SK-N-SH (cell line): ENCODE results near the gene SGTA. TPM values are rescaled to one million over a fixed set of nuclear protein-coding genes. Genes with fewer than 3 reads are reported as not detected.

Experiments used
- CTCF ChIA-PET: fragments of 300-600, 350-600 bp; formaldehyde crosslinking; extraction: SDS; loops from one replicate; lab custom pipeline; 2021; lab: Yijun Ruan, JAX
- POLR2A ChIA-PET: fragments of 350-600 bp; sonication (Branson Sonifier 250); formaldehyde crosslinking; extraction: SDS; loops from one replicate; lab custom pipeline; 2020; ENCODE audit warnings: antibody characterized with exemption, inconsistent platforms; lab: Yijun Ruan, JAX
- DNase-seq: peaks from one replicate; pipeline ENCODE4 v3.0.0; 2012
- H2AFZ ChIP-seq: fragments of 200-600 bp; sonication (generic); 2 replicates; pipeline ENCODE4 v1.8.1; 2016; ENCODE audit warnings: antibody characterized with exemption, mild to moderate bottlenecking, low read depth
- H3F3A ChIP-seq: fragments of 200-600 bp; sonication (generic); replicated peaks from 2 replicates; pipeline ENCODE3; 2016; ENCODE audit warnings: antibody characterized with exemption, mild to moderate bottlenecking; ENCODE audit not compliant: insufficient read depth
- H3K27ac ChIP-seq, 2 experiments: fragments of 200-500 bp in 1 of 2; fragments of 200-600 bp in 1 of 2; sonication (Bioruptor generic) in 1 of 2; sonication (generic), shearing (Covaris generic) in 1 of 2; 2 replicates each; pipeline versions ENCODE4 v1.5.1 to v1.6.1; 2014 to 2016; ENCODE audit warnings: low read depth in 2 of 2, inconsistent platforms in 1 of 2, low read length in 1 of 2, mild to moderate bottlenecking in 1 of 2, mixed read lengths in 1 of 2
- H3K27me3 ChIP-seq: fragments of 200-600 bp; sonication (generic), shearing (Covaris generic); 2 replicates; pipeline ENCODE4 v1.6.1; 2016; ENCODE audit warnings: mixed run types; ENCODE audit not compliant: insufficient read depth
- H3K36me3 ChIP-seq, 2 experiments: fragments of 200-500 bp in 1 of 2; fragments of 200-600 bp in 1 of 2; sonication (Bioruptor generic) in 1 of 2; sonication (generic) in 1 of 2; replicated peaks in 1 of 2; 2 replicates each; pipeline versions ENCODE3 to v1.5.1; 2014 to 2016; ENCODE audit warnings: low read length in 1 of 2, mild to moderate bottlenecking in 1 of 2; ENCODE audit not compliant: insufficient read depth in 2 of 2, control insufficient read depth in 1 of 2
- H3K4me1 ChIP-seq, 2 experiments: fragments of 200-500 bp in 1 of 2; fragments of 200-600 bp in 1 of 2; sonication (Bioruptor generic) in 1 of 2; sonication (generic), shearing (Covaris generic) in 1 of 2; 2 replicates each; pipeline versions ENCODE4 v1.5.1 to v1.6.1; 2014 to 2016; ENCODE audit warnings: low read depth in 1 of 2, low read length in 1 of 2, mixed run types in 1 of 2; ENCODE audit not compliant: insufficient read depth in 2 of 2, control insufficient read depth in 1 of 2
- H3K4me2 ChIP-seq: fragments of 200-600 bp; sonication (generic), shearing (Covaris generic); 2 replicates; pipeline ENCODE4 v1.6.1; 2017; ENCODE audit warnings: mixed run types
- H3K4me3 ChIP-seq, 2 experiments: fragments of 200-500 bp in 1 of 2; fragments of 200-600 bp in 1 of 2; sonication (Bioruptor generic) in 1 of 2; sonication (generic), shearing (Covaris generic) in 1 of 2; 2 replicates each; pipeline versions ENCODE4 v1.5.1 to v1.8.1; 2014 to 2016; ENCODE audit warnings: low read depth in 2 of 2, inconsistent platforms in 1 of 2, low read length in 1 of 2, mild to moderate bottlenecking in 1 of 2, mixed read lengths in 1 of 2, moderate library complexity in 1 of 2
- H3K79me2 ChIP-seq: fragments of 200-600 bp; sonication (generic); 2 replicates; pipeline ENCODE4 v1.8.1; 2017; ENCODE audit warnings: mild to moderate bottlenecking; ENCODE audit not compliant: insufficient read depth
- H3K9ac ChIP-seq: fragments of 200-600 bp; sonication (generic); 2 replicates; pipeline ENCODE4 v1.6.1; 2017; ENCODE audit warnings: mixed run types
- H3K9me2 ChIP-seq: fragments of 200-600 bp; sonication (generic); 2 replicates; pipeline ENCODE4 v1.6.1; 2017; ENCODE audit warnings: mixed run types
- H3K9me3 ChIP-seq: fragments of 200-600 bp; sonication (generic); 2 replicates; pipeline ENCODE4 v1.6.1; 2017; ENCODE audit warnings: mixed run types, mild to moderate bottlenecking, moderate library complexity
- H4K20me1 ChIP-seq: fragments of 200-600 bp; sonication (generic); 2 replicates; pipeline ENCODE4 v1.6.1; 2017; ENCODE audit warnings: mild to moderate bottlenecking, mixed run types; ENCODE audit not compliant: insufficient read depth
- CHD2 ChIP-seq: fragments of 150-350 bp; IDR thresholded peaks from 2 replicates; pipeline ENCODE4 v1.6.1; 2018; ENCODE audit warnings: low read length; ENCODE audit not compliant: partially characterized antibody
- EZH2phosphoT487 ChIP-seq: fragments of 200-600 bp; sonication (generic); IDR thresholded peaks from 2 replicates; pipeline ENCODE4 v1.6.1; 2017; ENCODE audit warnings: low read depth, mixed run types, mild to moderate bottlenecking, antibody characterized with exemption, moderate library complexity, borderline replicate concordance
- FOXM1 ChIP-seq: IDR thresholded peaks from 2 replicates; pipeline ENCODE4 v1.4.0; 2012; ENCODE audit warnings: low read depth, mild to moderate bottlenecking
- NRF1 ChIP-seq: IDR thresholded peaks from 2 replicates; pipeline ENCODE4 v1.6.1; 2012; ENCODE audit warnings: low read depth, mild to moderate bottlenecking, low read length
- RCOR1 ChIP-seq: fragments of 150-350 bp; IDR thresholded peaks from 2 replicates; pipeline ENCODE4 v1.6.1; 2017; ENCODE audit warnings: antibody characterized with exemption, low read length
- SMC3 ChIP-seq: IDR thresholded peaks from 2 replicates; pipeline ENCODE4 v1.6.1; 2012; ENCODE audit warnings: low read depth, low read length, improper control_type of control experiment
- TAF1 ChIP-seq: IDR thresholded peaks from 2 replicates; pipeline ENCODE4 v1.6.1; 2012; ENCODE audit warnings: low read depth, mild to moderate bottlenecking, low read length, moderate library complexity, borderline replicate concordance
- TCF12 ChIP-seq: IDR thresholded peaks from 2 replicates; pipeline ENCODE4 v1.4.0; 2012
- YY1 ChIP-seq: IDR thresholded peaks from 2 replicates; pipeline ENCODE4 v1.4.0; 2012; ENCODE audit warnings: low read depth, mild to moderate bottlenecking
- WGBS: methylation state at CpG from one replicate; pipeline ENCODE4 v1.1.6; 2017; ENCODE audit warnings: low lambda C conversion rate; 5-methylcytosine and 5-hydroxymethylcytosine counted together
- polyA plus RNA-seq, 3 experiments: library from polyadenylated mRNA; depleted of rRNA; stranded (reverse); fragments of >200 nt; gene quantifications; 2 replicates each; pipeline ENCODE4 v1.2.3, GENCODE V29; 2012
- TF ChIP-seq, protein P1 (sequence below): IDR thresholded peaks from 2 replicates; pipeline ENCODE4; 2012
- TF ChIP-seq, protein P2 (sequence below): IDR thresholded peaks from 2 replicates; pipeline ENCODE4 v1.4.0; 2012; ENCODE audit warnings: low read depth, borderline replicate concordance
- TF ChIP-seq, protein P3 (sequence below): IDR thresholded peaks from 2 replicates; pipeline ENCODE4 v1.6.1; 2012; ENCODE audit warnings: mild to moderate bottlenecking, low read depth, low read length, moderate library complexity
- TF ChIP-seq, protein P4 (sequence below): IDR thresholded peaks from 2 replicates; pipeline ENCODE4 v1.4.0; 2012; ENCODE audit warnings: low read depth

Gene SGTA
- polyA plus RNA-seq, 1 of the 3 experiments (the other 2 are of a cell fraction), result 78.4 TPM

DNA sequence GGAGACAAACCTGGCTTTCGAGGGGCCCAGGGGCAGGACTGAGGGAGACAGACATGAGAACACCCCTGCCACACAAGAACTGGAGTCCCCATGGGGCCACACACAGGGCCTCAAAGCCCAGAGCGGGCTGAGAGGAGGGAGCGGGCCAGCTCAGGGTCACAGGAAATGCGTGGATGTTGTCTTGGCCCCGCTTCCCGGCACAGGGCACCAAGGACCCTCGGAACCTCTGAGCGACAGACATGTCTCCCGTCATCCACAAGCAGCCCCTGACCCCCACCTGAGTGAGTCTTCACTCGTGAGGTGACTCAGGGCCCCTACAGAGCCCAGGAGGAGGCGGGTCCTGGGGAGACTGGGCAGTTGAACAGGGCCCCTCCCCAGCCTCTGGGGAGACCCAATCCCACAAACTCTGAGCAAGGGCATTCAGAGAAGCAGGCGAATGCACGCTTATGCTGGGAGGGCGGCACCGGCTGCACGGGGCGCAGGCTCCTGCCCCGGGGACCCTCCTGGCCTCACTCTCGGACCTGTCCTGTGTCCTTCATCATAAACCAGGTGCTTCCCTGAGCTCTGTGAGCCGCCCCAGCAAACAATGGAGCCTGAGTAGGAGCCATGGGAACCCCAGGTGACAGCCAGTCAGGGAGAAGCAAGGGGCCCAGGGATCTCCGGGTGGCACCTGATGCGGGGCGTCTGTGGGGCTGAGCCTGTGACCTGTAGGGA, 20.1 kb downstream of the SGTA start:
- Histone ChIP-seq H3K27me3 (no peaks in the 10 kb centered on the region), H3K9me2 (no peaks in the 10 kb centered on the region), H3K9ac (no peak overlapping the region), H3K36me3 (peaks cover 6 to 57% of the 10 kb centered on the region in 2 experiments), H3F3A (no peaks in the 10 kb centered on the region), H4K20me1 (no peaks in the 10 kb centered on the region), H3K27ac (no peak overlapping the region), H3K4me3 (no peak overlapping the region), H3K4me1 (no peaks in the 10 kb centered on the region), H3K79me2 (peaks cover 4% of the 10 kb centered on the region; the same call in 1 of the 2 replicates), H3K4me2 (no peak overlapping the region), H3K9me3 (no peaks in the 10 kb centered on the region), H2AFZ (no peak overlapping the region)
- TF ChIP-seq SMC3 (no peak), TAF1 (no peak)
- WGBS, result 96% methylated on average over 9 of the region's 23 CpGs
- DNase-seq, result no peak
- CTCF ChIA-PET, result interaction anchor here (0.7 to 1.4 kb wide), 3 partner anchors 14 to 126 kb away, joined by 3 to 6 read pairs (median 6); no protein-coding TSS in a partner anchor
- POLR2A ChIA-PET, result no interaction called here

DNA sequence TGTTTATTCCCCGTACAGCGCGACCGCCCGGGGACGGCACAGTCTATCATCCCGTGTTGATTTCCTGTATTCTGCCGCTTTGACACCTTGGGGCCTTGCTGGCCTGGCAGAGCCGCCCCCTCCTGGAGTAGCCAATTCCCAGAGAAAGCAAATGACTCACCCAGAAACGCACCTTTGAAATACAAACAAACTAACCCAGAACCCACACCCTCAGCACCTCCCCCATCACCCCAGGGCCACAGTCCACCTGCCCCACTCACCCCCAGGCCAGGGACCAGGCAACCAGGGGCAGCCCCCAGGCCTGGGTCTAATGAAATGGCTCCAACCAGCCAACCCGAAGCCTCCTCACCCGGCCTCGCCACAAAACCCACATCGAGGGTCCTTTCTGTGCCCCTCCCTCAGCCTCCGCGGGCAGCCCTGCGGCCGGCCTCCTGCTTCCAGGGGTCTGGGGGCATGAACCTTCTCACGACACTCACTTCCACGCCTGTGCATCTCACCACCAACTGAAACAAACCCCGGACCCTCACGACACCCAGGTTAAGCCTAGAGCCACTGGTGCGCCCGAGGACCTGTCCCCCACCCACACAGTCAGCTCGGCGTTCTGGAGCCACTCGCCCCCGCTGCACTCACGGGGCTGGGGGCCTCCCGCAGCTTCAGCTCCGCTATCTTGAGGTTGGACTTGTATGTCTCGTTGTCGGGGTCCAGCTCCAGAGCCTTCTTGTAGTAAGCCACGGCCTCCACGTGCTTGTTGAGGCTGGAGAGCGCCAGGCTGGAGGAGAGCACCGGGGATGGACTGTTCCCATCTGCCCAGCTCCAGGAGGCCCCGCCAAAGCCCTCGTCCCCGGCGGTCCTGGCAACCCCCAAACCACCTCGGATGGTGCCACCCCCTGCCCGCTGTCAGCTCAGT, 20.9 kb downstream of the SGTA start:
- H3K9ac ChIP-seq, result no peak overlapping the region
- no peak overlapping the region for H2AFZ ChIP-seq
- ChIA-PET CTCF (interaction anchor here (0.7 kb wide), 1 partner anchor 114 kb away, joined by 6 read pairs; no protein-coding TSS in a partner anchor), POLR2A (no interaction called here)
- no peaks in the 10 kb centered on the region for H3K79me2 ChIP-seq
- H3K4me1 ChIP-seq, result no peaks in the 10 kb centered on the region
- no peak overlapping the region for H3K4me2 ChIP-seq
- no peaks in the 10 kb centered on the region for H3K9me2 ChIP-seq
- H3K27ac ChIP-seq, result no peak overlapping the region
- DNase-seq, result no peak
- no peaks in the 10 kb centered on the region for H3K27me3 ChIP-seq
- peaks cover 6 to 57% of the 10 kb centered on the region in 2 experiments for H3K36me3 ChIP-seq
- H3F3A ChIP-seq, result no peaks in the 10 kb centered on the region
- H4K20me1 ChIP-seq, result no peaks in the 10 kb centered on the region
- WGBS, result 93% methylated on average over 20 of the region's 43 CpGs
- no peak overlapping the region for H3K4me3 ChIP-seq
- TF ChIP-seq YY1, result no peak
- TF ChIP-seq, protein P1, sequence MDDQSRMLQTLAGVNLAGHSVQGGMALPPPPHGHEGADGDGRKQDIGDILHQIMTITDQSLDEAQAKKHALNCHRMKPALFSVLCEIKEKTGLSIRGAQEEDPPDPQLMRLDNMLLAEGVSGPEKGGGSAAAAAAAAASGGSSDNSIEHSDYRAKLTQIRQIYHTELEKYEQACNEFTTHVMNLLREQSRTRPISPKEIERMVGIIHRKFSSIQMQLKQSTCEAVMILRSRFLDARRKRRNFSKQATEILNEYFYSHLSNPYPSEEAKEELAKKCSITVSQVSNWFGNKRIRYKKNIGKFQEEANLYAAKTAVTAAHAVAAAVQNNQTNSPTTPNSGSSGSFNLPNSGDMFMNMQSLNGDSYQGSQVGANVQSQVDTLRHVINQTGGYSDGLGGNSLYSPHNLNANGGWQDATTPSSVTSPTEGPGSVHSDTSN, result no peak
- H3K9me3 ChIP-seq, result no peaks in the 10 kb centered on the region

DNA sequence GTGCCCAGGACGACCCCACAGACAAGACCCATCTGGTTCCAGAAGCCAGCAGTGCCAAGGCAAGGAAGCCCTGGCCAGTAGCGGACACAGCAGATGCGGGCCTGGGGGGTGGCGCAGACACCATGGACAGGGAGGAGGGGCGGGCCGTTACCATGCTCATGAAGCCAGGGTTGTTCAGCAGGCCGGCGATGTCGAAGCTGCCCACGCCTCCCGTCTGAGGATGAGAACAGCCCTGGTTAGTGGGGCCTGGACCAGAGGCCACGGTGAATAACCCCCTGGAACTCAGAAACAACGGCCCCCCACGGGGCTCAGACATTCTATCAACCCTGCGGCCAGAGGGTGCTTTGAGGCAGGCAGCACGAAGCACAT, 21.8 kb downstream of the SGTA start:
- no peak for TF ChIP-seq NRF1
- TF ChIP-seq, protein P2, sequence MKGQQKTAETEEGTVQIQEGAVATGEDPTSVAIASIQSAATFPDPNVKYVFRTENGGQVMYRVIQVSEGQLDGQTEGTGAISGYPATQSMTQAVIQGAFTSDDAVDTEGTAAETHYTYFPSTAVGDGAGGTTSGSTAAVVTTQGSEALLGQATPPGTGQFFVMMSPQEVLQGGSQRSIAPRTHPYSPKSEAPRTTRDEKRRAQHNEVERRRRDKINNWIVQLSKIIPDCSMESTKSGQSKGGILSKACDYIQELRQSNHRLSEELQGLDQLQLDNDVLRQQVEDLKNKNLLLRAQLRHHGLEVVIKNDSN, result no peak
- no peak for TF ChIP-seq EZH2phosphoT487
- TF ChIP-seq, protein P3, sequence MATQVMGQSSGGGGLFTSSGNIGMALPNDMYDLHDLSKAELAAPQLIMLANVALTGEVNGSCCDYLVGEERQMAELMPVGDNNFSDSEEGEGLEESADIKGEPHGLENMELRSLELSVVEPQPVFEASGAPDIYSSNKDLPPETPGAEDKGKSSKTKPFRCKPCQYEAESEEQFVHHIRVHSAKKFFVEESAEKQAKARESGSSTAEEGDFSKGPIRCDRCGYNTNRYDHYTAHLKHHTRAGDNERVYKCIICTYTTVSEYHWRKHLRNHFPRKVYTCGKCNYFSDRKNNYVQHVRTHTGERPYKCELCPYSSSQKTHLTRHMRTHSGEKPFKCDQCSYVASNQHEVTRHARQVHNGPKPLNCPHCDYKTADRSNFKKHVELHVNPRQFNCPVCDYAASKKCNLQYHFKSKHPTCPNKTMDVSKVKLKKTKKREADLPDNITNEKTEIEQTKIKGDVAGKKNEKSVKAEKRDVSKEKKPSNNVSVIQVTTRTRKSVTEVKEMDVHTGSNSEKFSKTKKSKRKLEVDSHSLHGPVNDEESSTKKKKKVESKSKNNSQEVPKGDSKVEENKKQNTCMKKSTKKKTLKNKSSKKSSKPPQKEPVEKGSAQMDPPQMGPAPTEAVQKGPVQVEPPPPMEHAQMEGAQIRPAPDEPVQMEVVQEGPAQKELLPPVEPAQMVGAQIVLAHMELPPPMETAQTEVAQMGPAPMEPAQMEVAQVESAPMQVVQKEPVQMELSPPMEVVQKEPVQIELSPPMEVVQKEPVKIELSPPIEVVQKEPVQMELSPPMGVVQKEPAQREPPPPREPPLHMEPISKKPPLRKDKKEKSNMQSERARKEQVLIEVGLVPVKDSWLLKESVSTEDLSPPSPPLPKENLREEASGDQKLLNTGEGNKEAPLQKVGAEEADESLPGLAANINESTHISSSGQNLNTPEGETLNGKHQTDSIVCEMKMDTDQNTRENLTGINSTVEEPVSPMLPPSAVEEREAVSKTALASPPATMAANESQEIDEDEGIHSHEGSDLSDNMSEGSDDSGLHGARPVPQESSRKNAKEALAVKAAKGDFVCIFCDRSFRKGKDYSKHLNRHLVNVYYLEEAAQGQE, result no peak
- TF ChIP-seq, protein P4, sequence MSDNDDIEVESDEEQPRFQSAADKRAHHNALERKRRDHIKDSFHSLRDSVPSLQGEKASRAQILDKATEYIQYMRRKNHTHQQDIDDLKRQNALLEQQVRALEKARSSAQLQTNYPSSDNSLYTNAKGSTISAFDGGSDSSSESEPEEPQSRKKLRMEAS, result no peak
- TF ChIP-seq FOXM1, result no peak
- TF ChIP-seq TCF12, result no peak
- no peak for TF ChIP-seq SMC3
- no peak for TF ChIP-seq CHD2
- TF ChIP-seq RCOR1, result no peak
- POLR2A ChIA-PET, result no interaction called here

More for the DNA sequence above, 21.8 kb downstream of the SGTA start:
- H3K4me2 ChIP-seq, result no peak overlapping the region
- H3F3A ChIP-seq, result no peaks in the 10 kb centered on the region
- peaks cover 6 to 58% of the 10 kb centered on the region in 2 experiments for H3K36me3 ChIP-seq
- CTCF ChIA-PET, result interaction anchor here (1.0 kb wide), 1 partner anchor 124 kb away, joined by 4 read pairs; no protein-coding TSS in a partner anchor
- H3K27ac ChIP-seq, result no peak overlapping the region
- H2AFZ ChIP-seq, result no peak overlapping the region
- no peaks in the 10 kb centered on the region for H3K4me1 ChIP-seq
- no peaks in the 10 kb centered on the region for H4K20me1 ChIP-seq
- 100% methylated on average over 2 of the region's 16 CpGs for WGBS
- DNase-seq, result no peak
- no peaks in the 10 kb centered on the region for H3K9me3 ChIP-seq
- no peaks in the 10 kb centered on the region for H3K27me3 ChIP-seq
- H3K79me2 ChIP-seq, result no peaks in the 10 kb centered on the region
- H3K4me3 ChIP-seq, result no peak overlapping the region
- H3K9ac ChIP-seq, result no peak overlapping the region
- no peaks in the 10 kb centered on the region for H3K9me2 ChIP-seq
